ENCODE results near the gene WRAP73. TPM values are rescaled to one million over a fixed set of nuclear protein-coding genes. Genes with fewer than 3 reads are reported as not detected.

WRAP73 gene
- total RNA-seq, 1 experiment from 2014 or later = 51.4 TPM

- TF ChIP-seq REST (IDR thresholded peaks at IDR 0.05; ENCODE audit: low read depth) = no peak
- no peak for TF ChIP-seq POLR2A (IDR thresholded peaks at IDR 0.05; ENCODE audit: borderline replicate concordance, extremely low read depth, insufficient read depth, insufficient read length)
- no peak for TF ChIP-seq SIN3A (IDR thresholded peaks at IDR 0.05; ENCODE audit: low read depth)
- TF ChIP-seq ZBTB33 (IDR thresholded peaks at IDR 0.05; ENCODE audit: extremely low read depth, insufficient replicate concordance, low read length) = no peak
- no peak for TF ChIP-seq YY1 (IDR thresholded peaks at IDR 0.05; ENCODE audit: extremely low read depth, insufficient replicate concordance, low read depth, low read length)
- no peak for TF ChIP-seq ATF3 (IDR thresholded peaks at IDR 0.05)
- no peak for TF ChIP-seq CTCF (IDR thresholded peaks at IDR 0.05 in 2 of 3, conservative IDR thresholded peaks at IDR 0.05 in 1 of 3; ENCODE audit: borderline replicate concordance in 1 of 3, insufficient read depth in 1 of 3, low read depth in 2 of 3, low read length in 2 of 3)
- no peak for TF ChIP-seq ZFX (IDR thresholded peaks at IDR 0.05)
- no peak for TF ChIP-seq JUND (IDR thresholded peaks at IDR 0.05)
- no peak for TF ChIP-seq CEBPB (IDR thresholded peaks at IDR 0.05; ENCODE audit: low read depth)
- TF ChIP-seq TCF7L2 (IDR thresholded peaks at IDR 0.05; ENCODE audit: borderline replicate concordance, extremely low read depth, insufficient read depth, insufficient read length) = no peak
- TF ChIP-seq EZH2 (IDR thresholded peaks at IDR 0.05) = no peak
- TF ChIP-seq ELF1 (IDR thresholded peaks at IDR 0.05; ENCODE audit: borderline replicate concordance, low read depth) = no peak
- TF ChIP-seq POLR2AphosphoS5 (IDR thresholded peaks at IDR 0.05; ENCODE audit: low read depth, low read length) = no peak
- TF ChIP-seq SP1 (IDR thresholded peaks at IDR 0.05; ENCODE audit: low read depth) = no peak
- TF ChIP-seq RAD21 (IDR thresholded peaks at IDR 0.05; ENCODE audit: low read depth) = no peak
- Histone ChIP-seq H3K9me2 (ENCODE audit: insufficient read depth) (no peaks in the 10 kb centered on the region), H3K4me2 (ENCODE audit: low read length) (no peak overlapping the region), H3K4me1 (ENCODE audit: control insufficient read depth in 1 of 2, insufficient read depth in 2 of 2, low read length in 2 of 2) (peaks cover 22 to 47% of the 10 kb centered on the region in 2 experiments), H3K36me3 (ENCODE audit: control insufficient read depth in 1 of 2, insufficient read depth in 2 of 2, low read length in 2 of 2) (no peaks in the 10 kb centered on the region), H2AFZ (ENCODE audit: low read depth, low read length, poor library complexity, severe bottlenecking) (no peak overlapping the region), H3K27ac (ENCODE audit: low read depth, low read length) (no peak overlapping the region; the same call in 1 of the 2 replicates), H3K79me2 (ENCODE audit: insufficient read depth, low read length) (peaks cover 32% of the 10 kb centered on the region), H3K9ac (ENCODE audit: low read length) (no peak overlapping the region), H3K9me3 (ENCODE audit: control insufficient read depth in 1 of 2, insufficient read depth in 1 of 2, low read depth in 1 of 2, low read length in 2 of 2) (no peaks in the 10 kb centered on the region), H3K4me3 (replicated peaks in 1 of 2; ENCODE audit: low read depth in 1 of 2, low read length in 2 of 2) (no peak overlapping the region), H4K20me1 (ENCODE audit: insufficient read depth) (no peaks in the 10 kb centered on the region; the same call in 1 of the 2 replicates), H3K27me3 (ENCODE audit: insufficient read depth, low read length) (no peaks in the 10 kb centered on the region)
- ChIA-PET CTCF (no interaction called here), POLR2A (no interaction called here), RAD21 (ENCODE audit: low non-redundant PET in 1 of 2, low total read pairs in 2 of 2, uncharacterized antibody in 2 of 2, unreplicated experiment in 2 of 2) (no interaction called here)
- no TSS peak for BruUV-seq (replicated peaks)
- intact Hi-C loops (cut with micrococcal nuclease) = no loop called here
- no peak for ATAC-seq
- no peak for DNase-seq (ENCODE audit: low read depth, low spot score)
Observed at GRCh38 chr1:3676581-3677470, 26.9 kb upstream of the WRAP73 start.
